WTC11 (cell line): Measurements from ENCODE around the gene SVOPL. TPM values are rescaled to one million over a fixed set of nuclear protein-coding genes. Genes with fewer than 3 reads are reported as not detected.

Source experiments
- ATAC-seq: fragments of 200-7000 bp; cut with Tn5 transposase; 2 replicates; pipeline ENCODE4 v1.10.0; 2021; ENCODE audit warnings: mild to moderate bottlenecking, moderate library complexity
- CTCF ChIA-PET: fragments of 300-600 bp; sonication (Branson Sonifier 250); formaldehyde crosslinking; loops from one replicate; lab custom pipeline; 2021; ENCODE audit warnings: antibody characterized with exemption; lab: Charles Lee
- POLR2A ChIA-PET: fragments of 350-600 bp; sonication (Branson Sonifier 250); formaldehyde crosslinking; loops from one replicate; lab custom pipeline; 2021; ENCODE audit warnings: antibody characterized with exemption; lab: Charles Lee
- DNase-seq: peaks from one replicate; pipeline ENCODE4 v3.0.0; 2021; ENCODE audit warnings: low spot score
- H3K27ac Mint-ChIP-seq: 2 replicates; pipeline ENCODE4 v1.8.0; 2021; ENCODE audit warnings: mixed read lengths
- H3K27me3 Mint-ChIP-seq: 2 replicates; pipeline ENCODE4 v1.8.0; 2021; ENCODE audit warnings: low read depth, mild to moderate bottlenecking, moderate library complexity, mixed read lengths
- H3K36me3 Mint-ChIP-seq: 2 replicates; pipeline ENCODE4 v1.8.0; 2021; ENCODE audit warnings: mixed read lengths
- H3K4me1 Mint-ChIP-seq: 2 replicates; pipeline ENCODE4 v1.8.0; 2022; ENCODE audit warnings: mixed read lengths
- H3K4me3 Mint-ChIP-seq: 2 replicates; pipeline ENCODE4 v1.8.0; 2021; ENCODE audit warnings: mild to moderate bottlenecking, moderate library complexity, mixed read lengths
- H3K9me3 Mint-ChIP-seq: 2 replicates; pipeline ENCODE4 v1.8.0; 2021; ENCODE audit warnings: mixed read lengths
- CREB1 ChIP-seq: sonication (generic); formaldehyde crosslinking; IDR thresholded peaks from 2 replicates; pipeline ENCODE4 v1.8.0; 2023; ENCODE audit warnings: mild to moderate bottlenecking, missing genetic modification reagents
- CREM ChIP-seq: sonication (generic); formaldehyde crosslinking; IDR thresholded peaks from 2 replicates; pipeline ENCODE4 v1.8.1; 2022; ENCODE audit warnings: mild to moderate bottlenecking, missing genetic modification reagents, moderate library complexity
- CTCF ChIP-seq: fragments of 200-600 bp; IDR thresholded peaks from 2 replicates; pipeline ENCODE4 v1.8.0; 2022; ENCODE audit warnings: antibody characterized with exemption
- EMX1 ChIP-seq: fragments of 250-450 bp; sonication (Bioruptor Pico); IDR thresholded peaks from 2 replicates; pipeline ENCODE4 v1.8.0; 2021; ENCODE audit warnings: mild to moderate bottlenecking
- JAZF1 ChIP-seq: fragments of 250-450 bp; sonication (Bioruptor Pico); IDR thresholded peaks from 2 replicates; pipeline ENCODE4 v1.9.0; 2021; ENCODE audit warnings: moderate library complexity, mild to moderate bottlenecking, inconsistent platforms
- JUN ChIP-seq: sonication (generic); formaldehyde crosslinking; IDR thresholded peaks from 2 replicates; pipeline ENCODE4 v1.8.0; 2023; ENCODE audit warnings: mild to moderate bottlenecking, missing genetic modification reagents
- NFATC4 ChIP-seq: fragments of 250-450 bp; sonication (Bioruptor Pico); IDR thresholded peaks from 2 replicates; pipeline ENCODE4 v1.9.0; 2021; ENCODE audit warnings: mild to moderate bottlenecking
- NR1H2 ChIP-seq: sonication (generic); formaldehyde crosslinking; IDR thresholded peaks from 2 replicates; pipeline ENCODE4 v1.9.0; 2021; ENCODE audit warnings: mild to moderate bottlenecking, moderate library complexity, missing genetic modification reagents
- NR3C1 ChIP-seq: sonication (generic); formaldehyde crosslinking; conservative IDR thresholded peaks from 2 replicates; pipeline ENCODE4 v1.8.1; 2023; ENCODE audit warnings: low read depth, mild to moderate bottlenecking, missing genetic modification reagents
- PRRX2 ChIP-seq: fragments of 250-450 bp; sonication (Bioruptor Pico); IDR thresholded peaks from 2 replicates; pipeline ENCODE4 v1.8.0; 2021; ENCODE audit warnings: mild to moderate bottlenecking
- RELA ChIP-seq: sonication (generic); formaldehyde crosslinking; IDR thresholded peaks from 2 replicates; pipeline ENCODE4 v1.8.1; 2022; ENCODE audit warnings: missing genetic modification reagents, mild to moderate bottlenecking, borderline replicate concordance
- RORB ChIP-seq: fragments of 250-450 bp; sonication (Bioruptor Pico); IDR thresholded peaks from 2 replicates; pipeline ENCODE4 v1.9.0; 2021; ENCODE audit warnings: mild to moderate bottlenecking
- SMAD3 ChIP-seq: sonication (generic); formaldehyde crosslinking; IDR thresholded peaks from 2 replicates; pipeline ENCODE4 v1.8.0; 2022; ENCODE audit warnings: missing genetic modification reagents, mild to moderate bottlenecking, borderline replicate concordance
- SP1 ChIP-seq: sonication (generic); formaldehyde crosslinking; conservative IDR thresholded peaks from 2 replicates; pipeline ENCODE4 v1.8.1; 2022; ENCODE audit warnings: missing genetic modification reagents
- ZNF121 ChIP-seq: sonication (generic); formaldehyde crosslinking; IDR thresholded peaks from 2 replicates; pipeline ENCODE4 v1.8.0; 2023; ENCODE audit warnings: missing genetic modification reagents
- ZNF281 ChIP-seq: sonication (generic); formaldehyde crosslinking; IDR thresholded peaks from 2 replicates; pipeline ENCODE4 v1.8.0; 2023; ENCODE audit warnings: mild to moderate bottlenecking, missing genetic modification reagents
- total RNA-seq: library from RNA; stranded (reverse); gene quantifications from 3 replicates; pipeline ENCODE4 v1.2.3, GENCODE V29; 2021
- TF ChIP-seq, protein P1 (sequence below): sonication (generic); formaldehyde crosslinking; IDR thresholded peaks from 2 replicates; pipeline ENCODE4 v1.8.1; 2022; ENCODE audit warnings: mild to moderate bottlenecking, moderate library complexity, missing genetic modification reagents
- TF ChIP-seq, protein P2 (sequence below): sonication (generic); formaldehyde crosslinking; IDR thresholded peaks from 2 replicates; pipeline ENCODE4 v1.8.0; 2023; ENCODE audit warnings: missing genetic modification reagents, mild to moderate bottlenecking, borderline replicate concordance
- TF ChIP-seq, protein P3 (sequence below): sonication (generic); formaldehyde crosslinking; IDR thresholded peaks from 2 replicates; pipeline ENCODE4 v1.8.1; 2023; ENCODE audit warnings: mild to moderate bottlenecking, missing genetic modification reagents, borderline replicate concordance

The SVOPL gene
- total RNA-seq, 1 experiment from 2014 or later, result 1.9 TPM

GRCh38 chr7:138581065-138581464 lies 120.1 kb downstream of the SVOPL start:
- ATAC-seq (no peak), DNase-seq (no peak)
- ChIA-PET POLR2A (no interaction called here), CTCF (no interaction called here)
- no peaks in the 10 kb centered on the region for H3K27me3 Mint-ChIP-seq
- H3K9me3 Mint-ChIP-seq, result no peaks in the 10 kb centered on the region
- H3K4me1 Mint-ChIP-seq, result no peaks in the 10 kb centered on the region
- H3K4me3 Mint-ChIP-seq, result no peak overlapping the region
- TF ChIP-seq ZNF281 (CRISPR knock-in tag) (no peak), RELA (no peak), PRRX2 (CRISPR knock-in tag) (no peak), NR3C1 (CRISPR knock-in tag) (no peak), NR1H2 (CRISPR knock-in tag) (no peak), NFATC4 (no peak), CREM (no peak), JUN (CRISPR knock-in tag) (no peak), RORB (no peak), SMAD3 (CRISPR knock-in tag) (no peak), SP1 (CRISPR knock-in tag) (no peak), JAZF1 (no peak), CREB1 (no peak), CTCF (no peak), ZNF121 (no peak), EMX1 (CRISPR knock-in tag) (no peak)
- TF ChIP-seq, protein P1, sequence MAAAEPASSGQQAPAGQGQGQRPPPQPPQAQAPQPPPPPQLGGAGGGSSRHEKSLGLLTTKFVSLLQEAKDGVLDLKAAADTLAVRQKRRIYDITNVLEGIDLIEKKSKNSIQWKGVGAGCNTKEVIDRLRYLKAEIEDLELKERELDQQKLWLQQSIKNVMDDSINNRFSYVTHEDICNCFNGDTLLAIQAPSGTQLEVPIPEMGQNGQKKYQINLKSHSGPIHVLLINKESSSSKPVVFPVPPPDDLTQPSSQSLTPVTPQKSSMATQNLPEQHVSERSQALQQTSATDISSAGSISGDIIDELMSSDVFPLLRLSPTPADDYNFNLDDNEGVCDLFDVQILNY (CRISPR knock-in tag), result no peak
- TF ChIP-seq, protein P2, sequence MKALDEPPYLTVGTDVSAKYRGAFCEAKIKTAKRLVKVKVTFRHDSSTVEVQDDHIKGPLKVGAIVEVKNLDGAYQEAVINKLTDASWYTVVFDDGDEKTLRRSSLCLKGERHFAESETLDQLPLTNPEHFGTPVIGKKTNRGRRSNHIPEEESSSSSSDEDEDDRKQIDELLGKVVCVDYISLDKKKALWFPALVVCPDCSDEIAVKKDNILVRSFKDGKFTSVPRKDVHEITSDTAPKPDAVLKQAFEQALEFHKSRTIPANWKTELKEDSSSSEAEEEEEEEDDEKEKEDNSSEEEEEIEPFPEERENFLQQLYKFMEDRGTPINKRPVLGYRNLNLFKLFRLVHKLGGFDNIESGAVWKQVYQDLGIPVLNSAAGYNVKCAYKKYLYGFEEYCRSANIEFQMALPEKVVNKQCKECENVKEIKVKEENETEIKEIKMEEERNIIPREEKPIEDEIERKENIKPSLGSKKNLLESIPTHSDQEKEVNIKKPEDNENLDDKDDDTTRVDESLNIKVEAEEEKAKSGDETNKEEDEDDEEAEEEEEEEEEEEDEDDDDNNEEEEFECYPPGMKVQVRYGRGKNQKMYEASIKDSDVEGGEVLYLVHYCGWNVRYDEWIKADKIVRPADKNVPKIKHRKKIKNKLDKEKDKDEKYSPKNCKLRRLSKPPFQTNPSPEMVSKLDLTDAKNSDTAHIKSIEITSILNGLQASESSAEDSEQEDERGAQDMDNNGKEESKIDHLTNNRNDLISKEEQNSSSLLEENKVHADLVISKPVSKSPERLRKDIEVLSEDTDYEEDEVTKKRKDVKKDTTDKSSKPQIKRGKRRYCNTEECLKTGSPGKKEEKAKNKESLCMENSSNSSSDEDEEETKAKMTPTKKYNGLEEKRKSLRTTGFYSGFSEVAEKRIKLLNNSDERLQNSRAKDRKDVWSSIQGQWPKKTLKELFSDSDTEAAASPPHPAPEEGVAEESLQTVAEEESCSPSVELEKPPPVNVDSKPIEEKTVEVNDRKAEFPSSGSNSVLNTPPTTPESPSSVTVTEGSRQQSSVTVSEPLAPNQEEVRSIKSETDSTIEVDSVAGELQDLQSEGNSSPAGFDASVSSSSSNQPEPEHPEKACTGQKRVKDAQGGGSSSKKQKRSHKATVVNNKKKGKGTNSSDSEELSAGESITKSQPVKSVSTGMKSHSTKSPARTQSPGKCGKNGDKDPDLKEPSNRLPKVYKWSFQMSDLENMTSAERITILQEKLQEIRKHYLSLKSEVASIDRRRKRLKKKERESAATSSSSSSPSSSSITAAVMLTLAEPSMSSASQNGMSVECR (CRISPR knock-in tag), result no peak
- TF ChIP-seq, protein P3, sequence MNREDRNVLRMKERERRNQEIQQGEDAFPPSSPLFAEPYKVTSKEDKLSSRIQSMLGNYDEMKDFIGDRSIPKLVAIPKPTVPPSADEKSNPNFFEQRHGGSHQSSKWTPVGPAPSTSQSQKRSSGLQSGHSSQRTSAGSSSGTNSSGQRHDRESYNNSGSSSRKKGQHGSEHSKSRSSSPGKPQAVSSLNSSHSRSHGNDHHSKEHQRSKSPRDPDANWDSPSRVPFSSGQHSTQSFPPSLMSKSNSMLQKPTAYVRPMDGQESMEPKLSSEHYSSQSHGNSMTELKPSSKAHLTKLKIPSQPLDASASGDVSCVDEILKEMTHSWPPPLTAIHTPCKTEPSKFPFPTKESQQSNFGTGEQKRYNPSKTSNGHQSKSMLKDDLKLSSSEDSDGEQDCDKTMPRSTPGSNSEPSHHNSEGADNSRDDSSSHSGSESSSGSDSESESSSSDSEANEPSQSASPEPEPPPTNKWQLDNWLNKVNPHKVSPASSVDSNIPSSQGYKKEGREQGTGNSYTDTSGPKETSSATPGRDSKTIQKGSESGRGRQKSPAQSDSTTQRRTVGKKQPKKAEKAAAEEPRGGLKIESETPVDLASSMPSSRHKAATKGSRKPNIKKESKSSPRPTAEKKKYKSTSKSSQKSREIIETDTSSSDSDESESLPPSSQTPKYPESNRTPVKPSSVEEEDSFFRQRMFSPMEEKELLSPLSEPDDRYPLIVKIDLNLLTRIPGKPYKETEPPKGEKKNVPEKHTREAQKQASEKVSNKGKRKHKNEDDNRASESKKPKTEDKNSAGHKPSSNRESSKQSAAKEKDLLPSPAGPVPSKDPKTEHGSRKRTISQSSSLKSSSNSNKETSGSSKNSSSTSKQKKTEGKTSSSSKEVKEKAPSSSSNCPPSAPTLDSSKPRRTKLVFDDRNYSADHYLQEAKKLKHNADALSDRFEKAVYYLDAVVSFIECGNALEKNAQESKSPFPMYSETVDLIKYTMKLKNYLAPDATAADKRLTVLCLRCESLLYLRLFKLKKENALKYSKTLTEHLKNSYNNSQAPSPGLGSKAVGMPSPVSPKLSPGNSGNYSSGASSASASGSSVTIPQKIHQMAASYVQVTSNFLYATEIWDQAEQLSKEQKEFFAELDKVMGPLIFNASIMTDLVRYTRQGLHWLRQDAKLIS (CRISPR knock-in tag), result no peak
- no peak overlapping the region for H3K27ac Mint-ChIP-seq
- H3K36me3 Mint-ChIP-seq, result peaks cover 91% of the 10 kb centered on the region
